NCI-H2171 treated with DMSO at 0.1 percent for 48 hours (cell line): ENCODE results near the gene PUM1.

Experiments
- DNase-seq: peaks from one replicate; lab custom pipeline; 2025; lab: John Stamatoyannopoulos, UW

PUM1 gene

DNA sequence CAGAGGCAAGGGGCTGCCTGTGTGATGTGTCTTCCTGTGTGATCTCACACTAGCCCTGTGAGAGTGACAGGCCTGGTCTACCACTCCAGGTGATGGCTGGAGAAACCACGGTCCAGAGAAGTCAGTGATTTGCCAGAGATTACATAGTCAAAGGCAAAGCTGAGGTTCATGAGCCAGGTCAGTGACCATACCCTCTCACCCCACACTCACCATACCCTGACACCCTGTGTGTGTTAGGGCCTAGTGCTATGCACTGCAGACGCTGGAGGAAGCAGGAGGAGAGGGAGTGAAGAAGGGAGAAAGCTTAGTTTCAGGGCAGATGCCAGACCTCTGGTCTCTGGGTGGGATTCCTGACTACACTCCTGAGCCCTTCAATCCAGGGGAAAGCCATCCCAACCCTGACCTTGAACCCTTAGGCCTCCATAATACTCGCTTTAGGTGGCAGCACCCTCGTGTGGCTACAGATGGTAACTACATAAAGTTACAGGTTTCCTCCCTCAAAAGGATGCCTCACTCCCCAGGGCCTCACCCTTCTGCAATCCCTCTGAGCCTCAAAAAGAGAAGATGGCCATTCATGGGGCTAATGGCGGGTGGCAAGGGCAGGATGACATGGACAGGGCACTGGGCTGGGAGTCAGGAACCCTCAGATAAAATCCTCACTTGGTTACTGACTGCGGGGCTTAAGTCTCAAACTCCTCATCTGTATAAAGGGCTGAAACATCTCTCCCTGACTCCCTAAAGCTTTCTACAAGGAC, 136.2 kb downstream of the PUM1 start:
- peak; percentile 26 for DNase-seq

DNA sequence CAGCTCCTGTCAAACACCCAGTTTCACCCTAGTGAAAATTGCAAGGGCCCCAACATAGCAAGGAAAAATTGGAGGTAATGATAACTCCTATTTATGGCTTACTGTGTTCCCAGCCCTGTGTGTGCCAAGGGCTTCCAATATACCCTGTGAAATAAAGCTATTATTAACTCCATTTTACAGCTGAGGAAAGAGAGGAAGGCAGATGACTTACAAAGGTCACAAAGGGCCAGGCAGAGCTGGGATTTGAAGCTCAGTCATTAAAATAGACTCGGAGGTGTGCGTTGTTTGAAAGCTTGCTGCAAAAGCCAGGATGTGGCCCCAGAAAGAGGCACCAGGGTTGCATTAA, 136.8 kb downstream of the PUM1 start:
- no peak for DNase-seq

GRCh38 chr1:30928171-30928570, 137.3 kb downstream of the PUM1 start:
- no peak for DNase-seq

DNA sequence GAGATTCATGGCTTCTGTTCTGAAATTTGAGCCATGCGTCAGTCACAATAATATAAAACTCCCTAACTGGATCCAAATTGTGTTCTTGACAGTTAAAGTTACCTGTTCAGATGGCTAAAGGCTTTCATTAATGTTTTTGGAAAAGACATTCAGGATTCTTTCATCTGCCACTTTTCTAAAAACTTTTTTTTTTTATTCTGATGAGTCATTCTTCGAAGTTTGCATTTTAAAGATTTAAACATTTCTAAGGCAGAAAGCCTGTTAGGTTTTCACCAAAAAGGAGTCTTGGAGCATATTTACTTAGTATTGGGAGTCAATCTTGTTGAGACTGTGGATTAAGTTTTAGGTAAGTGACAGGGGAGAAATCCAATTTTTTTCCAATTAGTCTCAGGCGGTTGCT, 138.1 kb downstream of the PUM1 start:
- no peak for DNase-seq

DNA sequence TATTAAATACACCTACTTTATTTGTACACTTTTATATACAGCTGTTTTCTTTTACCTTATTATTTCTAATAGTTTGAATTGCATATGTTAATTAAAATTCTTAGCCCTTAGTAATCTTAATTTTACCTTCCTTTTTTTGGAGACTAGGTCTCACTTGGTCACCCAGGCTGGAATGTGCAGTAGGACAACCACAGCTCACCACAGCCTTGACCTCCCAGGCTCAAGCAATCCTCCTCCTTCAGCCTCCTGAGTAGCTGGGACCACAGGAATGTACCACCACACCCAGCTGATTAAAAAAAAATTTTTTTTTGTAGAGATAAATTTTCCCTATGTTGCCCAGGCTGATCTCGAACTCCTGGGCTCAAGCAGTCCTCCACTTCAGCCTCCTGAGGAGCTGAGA, 141.9 kb downstream of the PUM1 start:
- DNase-seq: no peak

DNA sequence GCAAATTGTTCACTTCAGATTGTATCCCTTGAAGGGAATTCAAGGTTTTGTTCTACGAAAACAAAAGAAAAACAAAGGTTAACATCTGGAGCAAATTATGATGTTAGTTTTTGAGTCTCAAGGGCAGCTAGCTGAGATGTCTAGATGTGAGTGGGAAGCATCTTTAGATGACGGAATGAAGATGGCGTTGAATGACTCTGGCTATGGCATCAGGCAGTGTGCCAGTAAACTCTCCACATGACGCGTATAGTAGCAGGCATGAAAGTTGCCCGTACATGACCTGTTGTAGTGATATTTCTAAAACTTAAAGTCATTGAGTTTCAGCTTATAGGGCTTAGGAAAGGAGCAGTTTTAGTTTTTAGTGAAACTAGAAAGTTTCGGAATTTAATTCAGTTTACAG, 144.7 kb downstream of the PUM1 start:
- DNase-seq: no peak

DNA sequence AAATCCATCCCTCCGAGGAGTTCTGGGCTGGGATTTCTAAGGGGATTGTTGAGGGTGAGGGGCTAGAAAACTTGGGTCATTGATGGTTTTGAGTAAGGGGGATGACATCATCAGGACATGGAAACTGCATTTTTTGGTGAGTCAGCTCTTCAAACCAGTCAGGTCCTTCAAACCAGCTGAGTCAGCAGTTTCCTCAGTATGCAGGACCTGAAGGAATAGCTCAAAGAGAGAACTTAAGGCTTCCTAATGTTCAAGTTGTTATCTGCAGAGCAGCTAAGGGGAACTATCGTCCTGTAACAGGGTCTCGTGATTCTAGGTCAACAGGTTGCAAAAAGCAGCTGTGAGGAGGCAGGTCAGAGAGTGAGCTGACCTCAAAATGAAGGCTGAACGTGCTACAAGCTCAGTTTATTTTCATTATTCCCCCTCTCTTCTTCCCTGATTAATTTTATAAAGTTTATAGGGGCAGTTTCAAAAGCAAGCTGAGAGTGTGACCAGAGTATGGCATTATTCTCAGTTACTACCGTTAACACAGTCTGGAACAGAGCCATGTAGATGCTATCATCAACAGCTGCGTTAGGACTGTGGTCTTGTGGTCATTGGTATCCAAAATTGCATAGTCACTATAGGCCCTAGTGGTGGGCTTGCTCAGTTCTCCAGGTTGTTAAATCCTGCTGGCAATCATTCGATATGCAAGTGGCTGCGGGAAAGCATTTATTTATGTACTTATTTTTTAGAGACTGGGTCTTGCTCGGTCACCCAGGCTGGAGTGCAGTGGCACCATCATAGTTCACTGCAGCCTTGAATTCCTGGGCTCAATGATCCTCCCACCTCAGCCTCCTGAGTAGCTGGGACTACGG, 146.3 kb downstream of the PUM1 start:
- DNase-seq: no peak

- no peak for DNase-seq
These were observed 149.2 kb downstream of the PUM1 start for GRCh38 chr1:30916296-30916695.

DNA sequence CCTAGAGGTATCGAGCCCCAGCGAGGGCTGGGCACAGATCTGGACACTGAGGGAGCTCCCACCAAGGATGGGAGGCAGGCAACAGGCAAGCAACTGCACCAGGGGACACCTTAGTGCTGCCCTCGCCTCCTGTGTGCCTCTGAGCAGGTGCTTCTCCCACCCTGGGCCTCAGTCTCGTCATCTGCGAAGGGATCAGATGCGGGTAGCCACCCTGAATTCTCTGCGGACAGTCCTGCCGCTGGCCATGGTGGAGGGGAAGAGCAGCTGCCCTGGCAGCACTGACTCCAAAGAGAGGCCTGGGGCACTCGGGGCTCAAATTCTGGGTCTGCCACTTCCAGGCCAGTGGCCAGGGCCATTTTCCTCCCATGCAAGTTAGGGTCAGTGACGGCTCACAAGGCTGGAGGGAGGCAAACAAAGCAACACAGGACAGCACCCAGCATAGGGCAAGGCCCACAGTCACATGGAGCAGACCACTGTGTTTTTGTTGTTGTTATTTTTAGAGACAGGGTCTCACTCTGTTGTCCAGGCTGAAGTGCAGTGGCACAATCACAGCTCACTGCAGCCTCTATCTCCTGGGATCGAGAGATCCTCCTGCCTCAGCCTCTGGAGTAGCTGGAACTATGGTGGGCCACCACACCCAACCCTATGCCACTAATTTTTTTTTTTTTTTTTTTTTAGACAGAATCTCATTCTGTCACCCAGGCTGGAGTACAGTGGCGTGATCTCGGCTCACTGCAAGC, 149.9 kb downstream of the PUM1 start:
- DNase-seq: no peak

DNA sequence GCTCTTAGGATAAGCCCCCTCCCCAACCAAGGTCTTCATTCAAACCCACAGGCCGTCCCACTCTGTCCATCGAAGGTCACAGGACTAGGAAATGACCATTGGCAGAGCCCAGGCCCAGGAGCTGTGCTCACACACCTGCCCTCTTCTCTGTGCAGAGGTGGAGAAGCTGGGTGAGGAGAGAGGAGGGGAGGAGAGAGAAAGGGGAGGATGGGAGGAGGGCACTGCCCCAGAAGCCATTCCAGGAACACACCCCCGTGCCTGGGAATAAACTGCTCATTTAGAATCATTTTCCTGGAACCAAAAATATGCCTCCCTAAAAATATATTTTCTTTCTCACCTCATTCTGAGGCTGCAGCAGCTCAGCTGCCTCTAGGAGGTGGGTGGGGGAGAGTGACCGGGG, 150.6 kb downstream of the PUM1 start:
- no peak for DNase-seq

GRCh38 chr1:30914587-30914922, 151.0 kb downstream of the PUM1 start:
- no peak for DNase-seq

DNA sequence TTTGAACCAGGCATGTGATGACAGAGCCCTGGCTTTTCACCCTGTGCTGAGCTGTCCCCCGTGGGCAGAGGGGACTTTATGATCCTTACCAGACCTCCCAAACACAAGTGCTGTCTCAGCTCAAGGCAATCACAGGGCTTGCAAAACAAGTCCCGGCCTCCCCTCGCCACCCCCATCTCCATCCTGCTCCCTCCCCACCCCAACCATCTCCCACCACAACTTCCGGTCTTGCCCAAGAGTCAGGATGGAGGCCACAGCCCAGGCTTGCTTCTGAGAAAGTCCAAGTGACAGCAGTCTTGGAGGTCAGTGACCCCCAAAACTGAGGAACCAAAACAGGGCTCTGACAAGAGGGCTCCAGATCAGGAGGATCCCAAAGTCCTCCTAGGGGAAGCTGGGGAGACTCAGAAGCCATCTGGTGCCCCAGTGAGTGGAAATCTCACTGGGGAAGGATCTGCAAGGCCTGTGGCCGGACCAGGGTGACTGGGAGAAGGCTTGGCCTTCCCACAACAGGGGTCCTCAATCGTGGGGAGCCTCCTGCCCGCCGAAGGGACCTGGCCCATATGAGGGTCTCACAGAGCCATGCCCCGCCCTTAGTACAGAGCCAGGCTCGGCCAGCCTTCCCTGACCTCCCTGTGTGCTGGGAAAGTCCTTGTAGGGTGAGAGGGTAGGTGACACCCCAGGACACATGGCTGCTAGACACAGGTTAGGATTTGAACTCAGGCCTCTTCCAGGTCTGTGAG, 152.4 kb downstream of the PUM1 start:
- DNase-seq: no peak

GRCh38 chr1:30912224-30912623, 153.3 kb downstream of the PUM1 start:
- no peak for DNase-seq

- peak; percentile 75 for DNase-seq
These were observed 154.2 kb downstream of the PUM1 start for GRCh38 chr1:30911059-30911954.

- DNase-seq: peak; percentile 19
These were observed 156.0 kb downstream of the PUM1 start for GRCh38 chr1:30909365-30910068.

DNA sequence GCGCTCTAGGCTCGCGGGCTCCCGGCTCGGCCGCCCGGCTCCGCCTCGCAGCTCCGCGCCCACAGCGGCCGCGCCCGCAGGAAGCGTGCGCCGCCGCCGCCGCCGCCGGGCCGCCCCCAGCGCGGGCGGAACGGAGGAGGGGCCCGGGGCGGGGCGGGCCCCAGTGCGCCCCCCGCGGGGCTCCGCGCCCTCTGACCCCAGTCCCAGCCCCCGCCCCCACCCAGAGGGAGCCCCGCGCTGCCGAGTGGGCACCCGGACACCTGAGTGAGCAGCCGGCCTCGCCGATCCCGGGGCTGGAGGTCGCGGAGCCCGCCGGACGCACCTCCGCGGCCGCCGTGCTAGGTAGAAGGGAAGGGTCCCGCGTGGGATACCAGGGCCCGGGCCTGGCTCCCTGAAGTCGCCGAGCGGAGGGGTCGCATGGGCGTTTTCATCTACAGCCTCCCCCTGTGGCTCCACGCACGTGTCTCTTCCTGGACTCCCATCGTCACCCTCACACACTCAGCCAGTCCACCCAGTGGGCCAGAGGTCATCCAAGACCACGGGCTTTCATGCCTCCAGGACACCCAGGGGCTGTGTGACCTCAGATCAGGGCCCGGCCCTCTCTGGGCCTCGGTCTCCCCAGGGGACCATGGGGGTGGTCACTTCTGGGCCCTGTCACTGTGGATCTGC, 156.7 kb downstream of the PUM1 start, which contains the start of gene SDC3:
TSS of gene SDC3 (minus strand) at position 63 of the 669 bp plus-strand sequence. CDS start 172 bp downstream, outside the sequence.
- no peak for DNase-seq

- no peak for DNase-seq
These were observed 157.2 kb downstream of the PUM1 start for GRCh38 chr1:30908316-30908695.

DNA sequence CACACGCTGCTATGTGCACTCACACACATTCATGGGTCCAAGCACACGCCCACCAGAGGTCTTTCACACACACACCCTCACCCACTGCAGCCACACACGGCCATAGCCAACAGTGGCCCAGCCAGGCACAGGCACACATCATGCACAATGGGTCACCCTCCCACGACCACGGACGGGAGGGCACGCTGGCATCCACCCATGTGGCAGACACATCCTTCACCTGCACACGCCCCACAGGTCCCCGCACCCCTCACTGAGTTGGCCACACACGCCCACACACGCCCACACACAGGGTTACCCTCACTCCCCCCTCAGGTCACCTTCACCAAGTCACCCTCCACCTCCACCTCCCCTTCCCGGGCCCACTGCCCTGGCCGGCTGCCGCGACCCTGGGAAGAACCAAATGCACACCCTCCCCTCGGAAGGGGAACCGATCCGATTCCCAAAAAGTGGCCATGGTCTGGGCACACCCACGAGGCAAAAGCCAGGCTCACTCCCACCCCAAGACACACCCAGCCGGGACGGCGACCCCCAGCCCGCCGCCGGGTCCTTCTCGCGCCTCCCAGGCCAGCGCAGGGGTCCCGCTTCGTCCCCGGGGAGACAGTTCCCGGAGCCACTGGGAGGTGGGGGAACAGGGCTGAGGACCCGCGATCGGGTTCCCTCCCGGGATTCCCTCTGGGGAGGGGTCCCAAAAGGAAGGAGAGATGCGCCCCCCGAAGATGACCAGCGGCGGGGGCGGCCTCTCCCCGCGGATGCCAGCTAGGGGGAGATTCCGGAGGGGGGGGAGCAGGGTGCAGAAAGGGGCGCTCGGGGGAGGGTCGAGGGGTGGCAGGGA, 157.8 kb downstream of the PUM1 start:
- DNase-seq: no peak
